ENCODE measurements around the gene TOMM5. TPM values are rescaled to one million over a fixed set of nuclear protein-coding genes. Genes with fewer than 3 reads are reported as not detected.

TOMM5 gene
- polyA plus RNA-seq, 1 donor from 2014 or later: 262 TPM

GRCh38 chr9:37621273-37622121 lies 29.1 kb upstream of the TOMM5 start:
- H3K27me3 ChIP-seq (ENCODE audit: insufficient read depth, low read depth, low read length): no peaks in the 10 kb centered on the region
- H3K36me3 ChIP-seq (ENCODE audit: insufficient read depth, low read length): no peaks in the 10 kb centered on the region
- H3K9me2 ChIP-seq (ENCODE audit: insufficient read depth, low read length): no peaks in the 10 kb centered on the region
- no peak overlapping the region for H3K4me2 ChIP-seq (ENCODE audit: low read length)
- no peaks in the 10 kb centered on the region for H3K79me2 ChIP-seq (replicated peaks; ENCODE audit: insufficient read depth, low read length)
- no peaks in the 10 kb centered on the region for H4K20me1 ChIP-seq (ENCODE audit: insufficient read depth)
- H3F3A ChIP-seq (ENCODE audit: insufficient read depth, low read length, poor library complexity, severe bottlenecking): no peaks in the 10 kb centered on the region
- no peak overlapping the region for H3K4me3 ChIP-seq (ENCODE audit: low read length)
- H3K9me3 ChIP-seq (ENCODE audit: low read length): no peaks in the 10 kb centered on the region
- TF ChIP-seq MXI1 (conservative IDR thresholded peaks at IDR 0.05; ENCODE audit: poor library complexity, severe bottlenecking): no peak
- TF ChIP-seq SMC3 (conservative IDR thresholded peaks at IDR 0.05; ENCODE audit: poor library complexity): no peak
- no peak for TF ChIP-seq CTCF (IDR thresholded peaks at IDR 0.05; ENCODE audit: poor library complexity, severe bottlenecking)
- TF ChIP-seq RAD21 (conservative IDR thresholded peaks at IDR 0.05): no peak
- TF ChIP-seq POLR2AphosphoS5 (IDR thresholded peaks at IDR 0.05): no peak
- TF ChIP-seq EP300 (conservative IDR thresholded peaks at IDR 0.05; ENCODE audit: poor library complexity, severe bottlenecking): no peak
- no peak for TF ChIP-seq REST (IDR thresholded peaks at IDR 0.05; ENCODE audit: borderline replicate concordance)
- TF ChIP-seq TAF1 (IDR thresholded peaks at IDR 0.05; ENCODE audit: low read depth): no peak
- no peak for TF ChIP-seq EZH2 (IDR thresholded peaks at IDR 0.05; ENCODE audit: borderline replicate concordance, insufficient read depth, low read length, poor library complexity, severe bottlenecking)
- H2AFZ ChIP-seq (ENCODE audit: low read depth, low read length): no peak overlapping the region
- H3K27ac ChIP-seq (ENCODE audit: low read length): no peak overlapping the region
- H3K9ac ChIP-seq (ENCODE audit: low read length): no peak overlapping the region

GRCh38 chr9:37620396-37620795 lies 28.0 kb upstream of the TOMM5 start:
- H4K20me1 ChIP-seq (ENCODE audit: insufficient read depth): no peaks in the 10 kb centered on the region
- no peak overlapping the region for H3K4me3 ChIP-seq (ENCODE audit: low read length)
- H3K9me3 ChIP-seq (ENCODE audit: low read length): no peaks in the 10 kb centered on the region
- TF ChIP-seq REST (IDR thresholded peaks at IDR 0.05; ENCODE audit: borderline replicate concordance) (no peak), CTCF (IDR thresholded peaks at IDR 0.05; ENCODE audit: poor library complexity, severe bottlenecking) (no peak), RAD21 (conservative IDR thresholded peaks at IDR 0.05) (no peak), MXI1 (conservative IDR thresholded peaks at IDR 0.05; ENCODE audit: poor library complexity, severe bottlenecking) (no peak), EZH2 (IDR thresholded peaks at IDR 0.05; ENCODE audit: borderline replicate concordance, insufficient read depth, low read length, poor library complexity, severe bottlenecking) (no peak), TAF1 (IDR thresholded peaks at IDR 0.05; ENCODE audit: low read depth) (no peak)
- H3K27me3 ChIP-seq (ENCODE audit: insufficient read depth, low read depth, low read length): no peaks in the 10 kb centered on the region
- no peak overlapping the region for H3K4me2 ChIP-seq (ENCODE audit: low read length)
- H3K36me3 ChIP-seq (ENCODE audit: insufficient read depth, low read length): no peaks in the 10 kb centered on the region
- H3K27ac ChIP-seq (ENCODE audit: low read length): no peak overlapping the region
- H3K9ac ChIP-seq (ENCODE audit: low read length): no peak overlapping the region
- no peaks in the 10 kb centered on the region for H3K79me2 ChIP-seq (replicated peaks; ENCODE audit: insufficient read depth, low read length)
- no peaks in the 10 kb centered on the region for H3K9me2 ChIP-seq (ENCODE audit: insufficient read depth, low read length)
- H3F3A ChIP-seq (ENCODE audit: insufficient read depth, low read length, poor library complexity, severe bottlenecking): no peaks in the 10 kb centered on the region
- no peak overlapping the region for H2AFZ ChIP-seq (ENCODE audit: low read depth, low read length)

Data from neural cell (in vitro differentiated cells).